Measurements from ENCODE around the gene FBN1.

DNA sequence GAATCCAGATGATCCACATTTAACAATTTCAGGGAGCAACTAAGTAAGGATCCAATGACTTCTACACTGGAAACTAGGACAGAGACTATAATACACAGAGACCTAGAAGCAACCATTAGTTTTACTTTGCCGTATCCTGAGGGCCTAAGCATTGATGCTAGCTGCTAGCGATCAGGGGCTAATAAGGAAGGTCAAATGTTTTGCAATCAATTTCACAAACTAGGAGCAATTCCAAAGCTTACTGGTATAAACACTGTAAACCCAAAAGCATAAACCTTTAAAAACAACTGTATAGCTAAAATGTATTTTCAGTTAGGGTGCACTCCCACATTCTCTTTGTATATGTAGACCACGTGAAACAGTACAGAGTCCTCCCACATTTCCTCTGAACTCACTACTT, 31.5 kb downstream of the FBN1 start:
- no peak for TF ChIP-seq EZH2 (optimal IDR thresholded peaks at IDR 0.05; ENCODE audit: low read depth, low read length)
- TF ChIP-seq, protein P1, sequence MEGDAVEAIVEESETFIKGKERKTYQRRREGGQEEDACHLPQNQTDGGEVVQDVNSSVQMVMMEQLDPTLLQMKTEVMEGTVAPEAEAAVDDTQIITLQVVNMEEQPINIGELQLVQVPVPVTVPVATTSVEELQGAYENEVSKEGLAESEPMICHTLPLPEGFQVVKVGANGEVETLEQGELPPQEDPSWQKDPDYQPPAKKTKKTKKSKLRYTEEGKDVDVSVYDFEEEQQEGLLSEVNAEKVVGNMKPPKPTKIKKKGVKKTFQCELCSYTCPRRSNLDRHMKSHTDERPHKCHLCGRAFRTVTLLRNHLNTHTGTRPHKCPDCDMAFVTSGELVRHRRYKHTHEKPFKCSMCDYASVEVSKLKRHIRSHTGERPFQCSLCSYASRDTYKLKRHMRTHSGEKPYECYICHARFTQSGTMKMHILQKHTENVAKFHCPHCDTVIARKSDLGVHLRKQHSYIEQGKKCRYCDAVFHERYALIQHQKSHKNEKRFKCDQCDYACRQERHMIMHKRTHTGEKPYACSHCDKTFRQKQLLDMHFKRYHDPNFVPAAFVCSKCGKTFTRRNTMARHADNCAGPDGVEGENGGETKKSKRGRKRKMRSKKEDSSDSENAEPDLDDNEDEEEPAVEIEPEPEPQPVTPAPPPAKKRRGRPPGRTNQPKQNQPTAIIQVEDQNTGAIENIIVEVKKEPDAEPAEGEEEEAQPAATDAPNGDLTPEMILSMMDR (IDR thresholded peaks at IDR 0.05; ENCODE audit: low read length): no peak
- TF ChIP-seq EZH2phosphoT487 (IDR thresholded peaks at IDR 0.05; ENCODE audit: low read length): no peak

Measured in MM.1S (cell line).